ENCODE data around the gene PLEKHG4B. TPM values are rescaled to one million over a fixed set of nuclear protein-coding genes. Genes with fewer than 3 reads are reported as not detected.

PLEKHG4B gene
- total and polyA plus RNA-seq, 9 donors, result 0.46 to 2.9 (median 1.1) TPM

GRCh38 chr5:82097-82496, 9.9 kb upstream of the PLEKHG4B start:
- Histone ChIP-seq H3K4me1 (ENCODE audit: control insufficient read depth, insufficient read depth, low read length) (peaks cover 2% of the 10 kb centered on the region), H3K27me3 (ENCODE audit: control insufficient read depth, insufficient read depth, low read length) (peaks cover 33% of the 10 kb centered on the region), H3K4me3 (ENCODE audit: low read length) (no peak overlapping the region), H3K27ac (ENCODE audit: low read length) (no peak overlapping the region), H3K36me3 (ENCODE audit: control insufficient read depth, insufficient read depth, low read length) (no peaks in the 10 kb centered on the region), H3K9me3 (replicated peaks; ENCODE audit: control insufficient read depth, low read depth, low read length) (no peaks in the 10 kb centered on the region)
- 23% methylated on average over 7 of the region's 9 CpGs for WGBS (ENCODE audit: insufficient coverage)
- no peak for DNase-seq

GRCh38 chr5:82570-82969, 9.4 kb upstream of the PLEKHG4B start:
- H3K9me3 ChIP-seq (replicated peaks; ENCODE audit: control insufficient read depth, low read depth, low read length), result no peaks in the 10 kb centered on the region
- no peak overlapping the region for H3K27ac ChIP-seq (ENCODE audit: low read length)
- H3K27me3 ChIP-seq (ENCODE audit: control insufficient read depth, insufficient read depth, low read length), result peaks cover 33% of the 10 kb centered on the region
- H3K4me3 ChIP-seq (ENCODE audit: low read length), result no peak overlapping the region
- no peak for DNase-seq
- H3K4me1 ChIP-seq (ENCODE audit: control insufficient read depth, insufficient read depth, low read length), result peaks cover 2% of the 10 kb centered on the region
- no peaks in the 10 kb centered on the region for H3K36me3 ChIP-seq (ENCODE audit: control insufficient read depth, insufficient read depth, low read length)
- WGBS (ENCODE audit: insufficient coverage), result 20% methylated on average over 8 of the region's 10 CpGs

GRCh38 chr5:83029-83428, 8.9 kb upstream of the PLEKHG4B start:
- H3K27me3 ChIP-seq (ENCODE audit: control insufficient read depth, insufficient read depth, low read length), result peaks cover 30% of the 10 kb centered on the region
- H3K9me3 ChIP-seq (replicated peaks; ENCODE audit: control insufficient read depth, low read depth, low read length), result no peaks in the 10 kb centered on the region
- no peak for DNase-seq
- no peak overlapping the region for H3K27ac ChIP-seq (ENCODE audit: low read length)
- H3K4me1 ChIP-seq (ENCODE audit: control insufficient read depth, insufficient read depth, low read length), result peaks cover 2% of the 10 kb centered on the region
- whole genome bisulfite sequencing (ENCODE audit: insufficient coverage), result 75% methylated on average over 7 of the region's 13 CpGs
- no peak overlapping the region for H3K4me3 ChIP-seq (ENCODE audit: low read length)
- H3K36me3 ChIP-seq (ENCODE audit: control insufficient read depth, insufficient read depth, low read length), result no peaks in the 10 kb centered on the region

GRCh38 chr5:85334-85995, 6.5 kb upstream of the PLEKHG4B start:
- peaks cover 35% of the 10 kb centered on the region for H3K27me3 ChIP-seq (ENCODE audit: control insufficient read depth, insufficient read depth, low read length)
- H3K27ac ChIP-seq (ENCODE audit: low read length), result no peak overlapping the region
- H3K36me3 ChIP-seq (ENCODE audit: control insufficient read depth, insufficient read depth, low read length), result no peaks in the 10 kb centered on the region
- H3K4me3 ChIP-seq (ENCODE audit: low read length), result no peak overlapping the region
- peaks cover 2% of the 10 kb centered on the region for H3K4me1 ChIP-seq (ENCODE audit: control insufficient read depth, insufficient read depth, low read length)
- no peaks in the 10 kb centered on the region for H3K9me3 ChIP-seq (replicated peaks; ENCODE audit: control insufficient read depth, low read depth, low read length)
- no peak for DNase-seq
- WGBS (ENCODE audit: insufficient coverage), result 82% methylated on average over 13 of the region's 22 CpGs

GRCh38 chr5:89337-90286, 2.4 kb upstream of the PLEKHG4B start:
- DNase-seq, result no peak
- 75% methylated on average over 14 of the region's 17 CpGs for WGBS (ENCODE audit: insufficient coverage)
- H3K4me3 ChIP-seq (ENCODE audit: low read length), result no peak overlapping the region
- no peaks in the 10 kb centered on the region for H3K9me3 ChIP-seq (replicated peaks; ENCODE audit: control insufficient read depth, low read depth, low read length)
- H3K36me3 ChIP-seq (ENCODE audit: control insufficient read depth, insufficient read depth, low read length), result no peaks in the 10 kb centered on the region
- no peaks in the 10 kb centered on the region for H3K4me1 ChIP-seq (ENCODE audit: control insufficient read depth, insufficient read depth, low read length)
- H3K27me3 ChIP-seq (ENCODE audit: control insufficient read depth, insufficient read depth, low read length), result peaks cover 54% of the 10 kb centered on the region
- H3K27ac ChIP-seq (ENCODE audit: low read length), result no peak overlapping the region

- H3K9me3 ChIP-seq (replicated peaks; ENCODE audit: control insufficient read depth, low read depth, low read length), result no peaks in the 10 kb centered on the region
- peak; percentile 14 for DNase-seq
- peaks cover 57% of the 10 kb centered on the region for H3K27me3 ChIP-seq (ENCODE audit: control insufficient read depth, insufficient read depth, low read length)
- 48% methylated on average over 17 of the region's 18 CpGs for WGBS (ENCODE audit: insufficient coverage)
- no peaks in the 10 kb centered on the region for H3K36me3 ChIP-seq (ENCODE audit: control insufficient read depth, insufficient read depth, low read length)
- no peak overlapping the region for H3K4me3 ChIP-seq (ENCODE audit: low read length)
- H3K4me1 ChIP-seq (ENCODE audit: control insufficient read depth, insufficient read depth, low read length), result no peaks in the 10 kb centered on the region
- no peak overlapping the region for H3K27ac ChIP-seq (ENCODE audit: low read length)
Observed at GRCh38 chr5:90590-91547, 1.1 kb upstream of the PLEKHG4B start.

GRCh38 chr5:92401-93220, 643 bp downstream of the PLEKHG4B start:
- Histone ChIP-seq H3K27ac (ENCODE audit: low read length) (no peak overlapping the region), H3K27me3 (ENCODE audit: control insufficient read depth, insufficient read depth, low read length) (peaks cover 58% of the 10 kb centered on the region), H3K9me3 (replicated peaks; ENCODE audit: control insufficient read depth, low read depth, low read length) (no peaks in the 10 kb centered on the region), H3K4me1 (ENCODE audit: control insufficient read depth, insufficient read depth, low read length) (no peaks in the 10 kb centered on the region), H3K36me3 (ENCODE audit: control insufficient read depth, insufficient read depth, low read length) (no peaks in the 10 kb centered on the region), H3K4me3 (ENCODE audit: low read length) (no peak overlapping the region)
- WGBS (ENCODE audit: insufficient coverage), result 4% methylated on average over 12 of the region's 37 CpGs
- peak; percentile 16 for DNase-seq

GRCh38 chr5:93221-93980, 1.4 kb downstream of the PLEKHG4B start:
- no peaks in the 10 kb centered on the region for H3K9me3 ChIP-seq (replicated peaks; ENCODE audit: control insufficient read depth, low read depth, low read length)
- no peaks in the 10 kb centered on the region for H3K36me3 ChIP-seq (ENCODE audit: control insufficient read depth, insufficient read depth, low read length)
- H3K27me3 ChIP-seq (ENCODE audit: control insufficient read depth, insufficient read depth, low read length), result peaks cover 58% of the 10 kb centered on the region
- no peak for DNase-seq
- no peak overlapping the region for H3K4me3 ChIP-seq (ENCODE audit: low read length)
- no peaks in the 10 kb centered on the region for H3K4me1 ChIP-seq (ENCODE audit: control insufficient read depth, insufficient read depth, low read length)
- no peak overlapping the region for H3K27ac ChIP-seq (ENCODE audit: low read length)
- 72% methylated on average over 11 of the region's 15 CpGs for WGBS (ENCODE audit: insufficient coverage)

Measured in muscle of leg (tissue), 11 donors.